HepG2 (cell line): ENCODE measurements around the gene HIVEP2. TPM values are rescaled to one million over a fixed set of nuclear protein-coding genes. Genes with fewer than 3 reads are reported as not detected.

ENCODE experiments used
- ATAC-seq: fragments of 200-7000 bp; cut with Tn5 transposase; 3 replicates; pipeline ENCODE4 v1.9.1; 2020; ENCODE audit warnings: mild to moderate bottlenecking, moderate library complexity
- BruUV-seq: library from RNA; stranded (reverse); fragments of 400-500 nt; replicated peaks from 2 replicates; lab custom pipeline; 2021; lab: Mats Ljungman, UMichigan
- CTCF ChIA-PET: fragments of 300-600 bp; formaldehyde crosslinking; extraction: SDS; loops from one replicate; lab custom pipeline; 2021; ENCODE audit warnings: low total read pairs, inconsistent platforms, low intra/inter-chr PET ratio; lab: Yijun Ruan, JAX
- POLR2A ChIA-PET: fragments of 350-600 bp; sonication (Branson Sonifier 250); formaldehyde crosslinking; loops from one replicate; lab custom pipeline; 2020; ENCODE audit warnings: antibody characterized with exemption, inconsistent platforms; lab: Yijun Ruan, JAX
- DNase-seq: peaks from one replicate; pipeline ENCODE4 v3.0.0-alpha.2; 2015; ENCODE audit warnings: low spot score
- FAIRE-seq: peaks from 3 replicates; lab custom pipeline; 2011; peaks lifted over from hg19 to GRCh38; lab: Jason Lieb, UNC
- H2AFZ ChIP-seq: one replicate; pipeline ENCODE4 v1.6.1; 2011; ENCODE audit warnings: low read length, inconsistent platforms
- H3K27ac ChIP-seq: fragments of 300-600 bp; 3 replicates; pipeline ENCODE4 v1.8.0; 2011; ENCODE audit warnings: mixed run types, mild to moderate bottlenecking, mixed read lengths, low read length, inconsistent platforms; ENCODE audit not compliant: insufficient read depth; ENCODE audit errors: extremely low read length
- H3K27me3 ChIP-seq, 2 experiments: fragments of 200-600 bp in 1 of 2; 2 replicates in 1 of 2; 3 replicates in 1 of 2; pipeline versions ENCODE4 v1.6.0 to v1.8.0; 2011; ENCODE audit warnings: low read length in 2 of 2, mild to moderate bottlenecking in 2 of 2, moderate library complexity in 2 of 2, inconsistent platforms in 1 of 2; ENCODE audit not compliant: insufficient read depth in 2 of 2, control insufficient read depth in 1 of 2
- H3K36me3 ChIP-seq, 2 experiments: fragments of 200-600 bp in 1 of 2; replicated peaks in 1 of 2; 2 replicates in 1 of 2; 3 replicates in 1 of 2; pipeline versions ENCODE4 v1.5.1 to v1.8.0; 2011; ENCODE audit warnings: low read length in 2 of 2, inconsistent platforms in 1 of 2; ENCODE audit not compliant: insufficient read depth in 2 of 2, control insufficient read depth in 1 of 2
- H3K4me1 ChIP-seq: 2 replicates; pipeline ENCODE4 v1.5.1; 2012; ENCODE audit warnings: low read length, inconsistent platforms; ENCODE audit not compliant: insufficient read depth
- H3K4me2 ChIP-seq: 2 replicates; pipeline ENCODE4 v1.6.0; 2011; ENCODE audit warnings: low read depth, low read length, inconsistent platforms
- H3K4me3 ChIP-seq, 3 experiments: fragments of 200-600 bp in 1 of 3; sonication (generic), shearing (Covaris generic) in 1 of 3; replicated peaks in 1 of 3; 2 replicates each; pipeline ENCODE4 v1.5.1; 2011 to 2016; ENCODE audit warnings: low read length in 3 of 3, inconsistent platforms in 2 of 3, low read depth in 2 of 3, mild to moderate bottlenecking in 2 of 3, control low read depth in 1 of 3, mixed read lengths in 1 of 3; ENCODE audit not compliant: insufficient read depth in 1 of 3
- H3K79me2 ChIP-seq: one replicate; pipeline ENCODE4 v1.6.1; 2011; ENCODE audit warnings: low read length, inconsistent platforms; ENCODE audit not compliant: insufficient read depth
- H3K9ac ChIP-seq: 2 replicates; pipeline ENCODE4 v1.6.0; 2011; ENCODE audit warnings: mild to moderate bottlenecking, low read depth, low read length, inconsistent platforms; ENCODE audit not compliant: insufficient read depth
- H3K9me3 ChIP-seq: 2 replicates; pipeline ENCODE4 v1.5.1; 2012; ENCODE audit warnings: mild to moderate bottlenecking, low read length
- H4K20me1 ChIP-seq: 2 replicates; pipeline ENCODE4 v1.6.0; 2011; ENCODE audit warnings: inconsistent platforms, mild to moderate bottlenecking, low read length, moderate library complexity; ENCODE audit not compliant: insufficient read depth
- CCDC6 ChIP-seq: sonication (generic); formaldehyde crosslinking; IDR thresholded peaks from 2 replicates; pipeline ENCODE4 v1.8.1; 2022; ENCODE audit warnings: mild to moderate bottlenecking, missing genetic modification reagents, moderate library complexity
- CTCF ChIP-seq: sonication (generic); formaldehyde crosslinking; IDR thresholded peaks from 2 replicates; pipeline ENCODE4 v1.5.0; 2020; ENCODE audit warnings: mild to moderate bottlenecking, missing genetic modification reagents, moderate library complexity
- ELF3 ChIP-seq: IDR thresholded peaks from 2 replicates; pipeline ENCODE4 v1.6.1; 2016; ENCODE audit warnings: missing genetic modification reagents, missing compliant biosample characterization
- GATAD2A ChIP-seq: IDR thresholded peaks from 2 replicates; pipeline ENCODE4 v1.6.1; 2016
- HNRNPUL1 ChIP-seq: fragments of 200-400 bp; formaldehyde crosslinking; IDR thresholded peaks from 2 replicates; pipeline ENCODE4 v1.6.1; 2017; ENCODE audit warnings: low read depth, mild to moderate bottlenecking, low read length, moderate library complexity
- HOMEZ ChIP-seq: IDR thresholded peaks from 2 replicates; pipeline ENCODE4 v1.6.1; 2016; ENCODE audit warnings: low read depth
- HOXD1 ChIP-seq: sonication (generic); formaldehyde crosslinking; IDR thresholded peaks from 2 replicates; pipeline ENCODE4 v1.5.0; 2020; ENCODE audit warnings: missing genetic modification reagents
- NR2C2 ChIP-seq: sonication (generic); formaldehyde crosslinking; IDR thresholded peaks from 2 replicates; pipeline ENCODE4 v1.4.0; 2020; ENCODE audit warnings: missing genetic modification reagents, mild to moderate bottlenecking, moderate library complexity, borderline replicate concordance
- RNF2 ChIP-seq: fragments of 450-650 bp; conservative IDR thresholded peaks from 2 replicates; pipeline ENCODE4 v1.6.1; 2016; ENCODE audit warnings: low read depth
- STAG1 ChIP-seq: sonication (generic); formaldehyde crosslinking; IDR thresholded peaks from 2 replicates; pipeline ENCODE4 v1.4.0; 2020; ENCODE audit warnings: missing genetic modification reagents
- TEAD3 ChIP-seq: optimal IDR thresholded peaks from 2 replicates; pipeline ENCODE3; 2016; ENCODE audit warnings: borderline replicate concordance
- THAP11 ChIP-seq: IDR thresholded peaks from 2 replicates; pipeline ENCODE4 v1.6.1; 2016; ENCODE audit warnings: missing biosample characterization, missing genetic modification reagents
- ZKSCAN8 ChIP-seq: IDR thresholded peaks from 2 replicates; pipeline ENCODE4 v1.6.1; 2016; ENCODE audit warnings: borderline replicate concordance, missing genetic modification reagents, missing compliant biosample characterization
- ZNF614 ChIP-seq: IDR thresholded peaks from 2 replicates; pipeline ENCODE4 v1.6.1; 2018; ENCODE audit warnings: missing biosample characterization, missing genetic modification reagents, inconsistent platforms, borderline replicate concordance
- ZNF644 ChIP-seq: IDR thresholded peaks from 2 replicates; pipeline ENCODE4 v1.6.1; 2016; ENCODE audit warnings: low read depth
- ZNF816 ChIP-seq: sonication (generic); formaldehyde crosslinking; IDR thresholded peaks from 2 replicates; pipeline ENCODE4 v1.8.0; 2022; ENCODE audit warnings: missing genetic modification reagents, mild to moderate bottlenecking, borderline replicate concordance
- WGBS: methylation state at CpG from one replicate; pipeline ENCODE4 v1.1.6; 2017; ENCODE audit warnings: low lambda C conversion rate; 5-methylcytosine and 5-hydroxymethylcytosine counted together
- in situ Hi-C: cut with HindIII; loops from 2 replicates; pipeline ENCODE4 v1.10.0; 2017; ENCODE audit warnings: low pct_unique_long_range_greater_than_20kb; ENCODE audit not compliant: extremely low pct_ligation_motif_present
- intact Hi-C: fragments of 100-400 bp; cut with micrococcal nuclease; formaldehyde crosslinking; loops from one replicate; pipeline ENCODE4 v1.10.0; 2022; ENCODE audit not compliant: unreplicated experiment
- polyA plus RNA-seq, 8 experiments: library from polyadenylated mRNA; depleted of rRNA in 3 of 8; stranded (reverse) in 7 of 8; unstranded in 1 of 8; fragments of >200 nt; fragmentation: Illumina TruSeq in 4 of 8; extraction: Trizol in 4 of 8; gene quantifications; 2 replicates each; pipeline versions ENCODE4 v1.2.1 to v1.2.3, GENCODE V29; 2011 to 2016; ENCODE audit warnings: low read depth in 4 of 8, missing spikeins in 1 of 8, mixed read lengths in 1 of 8; ENCODE audit not compliant: insufficient read depth in 1 of 8
- total RNA-seq, 5 experiments: library from RNA; depleted of rRNA; stranded (reverse); fragments of >200 nt; fragmentation: Illumina TruSeq; extraction: Trizol; gene quantifications; 2 replicates each; pipeline ENCODE4 v1.2.3, GENCODE V29; 2016; ENCODE audit warnings: low read depth in 1 of 5
- TF ChIP-seq, protein P1 (sequence below): IDR thresholded peaks from 2 replicates; pipeline ENCODE4 v1.4.0; 2020; ENCODE audit warnings: mild to moderate bottlenecking, missing genetic modification reagents

HIVEP2 gene
- total and polyA plus RNA-seq, 2 of the 13 experiments (the other 11 are each of a cell fraction or from before 2014, with no cell fraction given) = 3.4 to 12.9 TPM

DNA sequence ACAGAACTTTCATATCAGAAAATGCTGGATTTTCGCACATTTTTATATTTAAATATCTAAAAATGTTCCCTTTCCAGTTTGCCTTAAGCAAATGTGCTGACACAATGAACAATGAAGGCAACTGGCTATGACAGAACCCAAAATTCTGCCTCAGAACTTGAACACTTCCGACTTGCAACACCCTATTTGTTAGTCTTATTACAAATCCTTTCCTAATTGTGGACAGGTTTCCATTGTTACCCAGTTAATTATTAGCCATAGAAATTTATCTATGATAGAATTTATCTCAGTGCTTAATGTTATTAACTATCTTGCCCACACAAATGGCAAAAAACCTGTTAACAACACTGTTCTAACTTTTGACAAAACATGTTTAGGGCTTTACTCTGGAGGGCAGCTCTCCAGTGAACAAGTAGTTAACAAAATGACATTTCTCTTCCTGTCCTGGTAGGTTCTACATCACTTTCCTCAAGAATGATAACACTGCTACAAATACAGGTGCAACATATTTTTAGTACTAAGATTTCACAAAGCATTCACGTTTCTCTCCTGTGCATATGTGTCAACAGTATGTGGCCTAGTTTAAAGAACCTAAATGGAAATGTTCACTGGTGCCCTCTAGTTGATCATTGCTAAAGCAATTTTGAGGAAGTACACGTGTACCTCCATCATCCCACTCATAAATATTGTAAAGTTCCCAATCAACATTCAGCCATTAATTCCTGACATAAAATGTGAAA, 58.4 kb downstream of the HIVEP2 start:
- POLR2A ChIA-PET = interaction anchor here (1.6 to 1.9 kb wide), 2 partner anchors 41 to 57 kb away, joined by 5 to 6 read pairs; no protein-coding TSS in a partner anchor
- 40% methylated on average over 4 of the region's 4 CpGs for WGBS
- no peaks in the 10 kb centered on the region for H3K79me2 ChIP-seq
- no peak for TF ChIP-seq ZNF816 (CRISPR knock-in tag)
- TF ChIP-seq CTCF (CRISPR knock-in tag) = peak; percentile 74
- 0 out of 2 replicates have a peak, but pooled peaks have one; percentile 32 for TF ChIP-seq HOMEZ (CRISPR knock-in tag)
- TF ChIP-seq HOXD1 (CRISPR knock-in tag) = no peak
- no peak for TF ChIP-seq NR2C2 (CRISPR knock-in tag)
- TF ChIP-seq RNF2 = no peak
- TF ChIP-seq THAP11 (CRISPR knock-in tag) = 0 out of 2 replicates have a peak, but pooled peaks have one; percentile 37
- peak; percentile 26; the same call in 1 of the 2 replicates for TF ChIP-seq ZNF644
- no peak for TF ChIP-seq CCDC6 (CRISPR knock-in tag)
- TF ChIP-seq, protein P1, sequence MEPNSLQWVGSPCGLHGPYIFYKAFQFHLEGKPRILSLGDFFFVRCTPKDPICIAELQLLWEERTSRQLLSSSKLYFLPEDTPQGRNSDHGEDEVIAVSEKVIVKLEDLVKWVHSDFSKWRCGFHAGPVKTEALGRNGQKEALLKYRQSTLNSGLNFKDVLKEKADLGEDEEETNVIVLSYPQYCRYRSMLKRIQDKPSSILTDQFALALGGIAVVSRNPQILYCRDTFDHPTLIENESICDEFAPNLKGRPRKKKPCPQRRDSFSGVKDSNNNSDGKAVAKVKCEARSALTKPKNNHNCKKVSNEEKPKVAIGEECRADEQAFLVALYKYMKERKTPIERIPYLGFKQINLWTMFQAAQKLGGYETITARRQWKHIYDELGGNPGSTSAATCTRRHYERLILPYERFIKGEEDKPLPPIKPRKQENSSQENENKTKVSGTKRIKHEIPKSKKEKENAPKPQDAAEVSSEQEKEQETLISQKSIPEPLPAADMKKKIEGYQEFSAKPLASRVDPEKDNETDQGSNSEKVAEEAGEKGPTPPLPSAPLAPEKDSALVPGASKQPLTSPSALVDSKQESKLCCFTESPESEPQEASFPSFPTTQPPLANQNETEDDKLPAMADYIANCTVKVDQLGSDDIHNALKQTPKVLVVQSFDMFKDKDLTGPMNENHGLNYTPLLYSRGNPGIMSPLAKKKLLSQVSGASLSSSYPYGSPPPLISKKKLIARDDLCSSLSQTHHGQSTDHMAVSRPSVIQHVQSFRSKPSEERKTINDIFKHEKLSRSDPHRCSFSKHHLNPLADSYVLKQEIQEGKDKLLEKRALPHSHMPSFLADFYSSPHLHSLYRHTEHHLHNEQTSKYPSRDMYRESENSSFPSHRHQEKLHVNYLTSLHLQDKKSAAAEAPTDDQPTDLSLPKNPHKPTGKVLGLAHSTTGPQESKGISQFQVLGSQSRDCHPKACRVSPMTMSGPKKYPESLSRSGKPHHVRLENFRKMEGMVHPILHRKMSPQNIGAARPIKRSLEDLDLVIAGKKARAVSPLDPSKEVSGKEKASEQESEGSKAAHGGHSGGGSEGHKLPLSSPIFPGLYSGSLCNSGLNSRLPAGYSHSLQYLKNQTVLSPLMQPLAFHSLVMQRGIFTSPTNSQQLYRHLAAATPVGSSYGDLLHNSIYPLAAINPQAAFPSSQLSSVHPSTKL (CRISPR knock-in tag) = peak; percentile 57
- TF ChIP-seq GATAD2A (CRISPR knock-in tag) = peak; percentile 52; the same call in 1 of the 2 replicates
- peak; percentile 75 for TF ChIP-seq STAG1 (CRISPR knock-in tag)
- peak; percentile 30 for TF ChIP-seq TEAD3
- 0 out of 2 replicates have a peak, but pooled peaks have one; percentile 22 for TF ChIP-seq ZNF614
- TF ChIP-seq ZKSCAN8 (CRISPR knock-in tag) = 0 out of 2 replicates have a peak, but pooled peaks have one; percentile 21
- TF ChIP-seq HNRNPUL1 = no peak
- peak; percentile 83 for TF ChIP-seq ELF3 (CRISPR knock-in tag)

More for the DNA sequence above, 58.4 kb downstream of the HIVEP2 start:
- Histone ChIP-seq H3K9me3 (no peaks in the 10 kb centered on the region), H3K27ac (no peak overlapping the region), H3K27me3 (no peaks in the 10 kb centered on the region), H3K9ac (no peak overlapping the region), H4K20me1 (peaks cover 10% of the 10 kb centered on the region; the same call in 1 of the 2 replicates), H3K36me3 (no peaks in the 10 kb centered on the region), H2AFZ (no peak overlapping the region), H3K4me1 (peaks cover 27% of the 10 kb centered on the region), H3K4me3 (no peak overlapping the region), H3K4me2 (peak overlapping the region; percentile 18; the same call in 1 of the 2 replicates)
- DNase-seq (peak; percentile 73), FAIRE-seq (peak; percentile 72), ATAC-seq (peak; percentile 92)
- no TSS peak for BruUV-seq
- in situ Hi-C loops (no loop called here), intact Hi-C loops (loop anchor here (1.0 to 5.0 kb wide), 5 partner anchors 39 to 194 kb away; no protein-coding TSS in a partner anchor)
- CTCF ChIA-PET = interaction anchor here (1.3 kb wide), 2 partner anchors 140 to 194 kb away, joined by 4 read pairs; no protein-coding TSS in a partner anchor
